ENCODE results near the gene IGSF9B. TPM values are rescaled to one million over a fixed set of nuclear protein-coding genes. Genes with fewer than 3 reads are reported as not detected.

IGSF9B gene
- total and polyA plus RNA-seq, 3 experiments from 2014 or later: 1.4 to 15.2 (median 12.2) TPM

GRCh38 chr11:133934096-133934495 lies 22.7 kb downstream of the IGSF9B start:
- H3K4me1 Mint-ChIP-seq: peaks cover 2 to 8% (median 3%) of the 10 kb centered on the region in 3 donors
- no peaks in the 10 kb centered on the region for H3K27me3 Mint-ChIP-seq
- Histone ChIP-seq H3K9me3 (ENCODE audit: low read length) (no peaks in the 10 kb centered on the region), H3K4me1 (ENCODE audit: insufficient read depth, low read length) (peaks cover 8% of the 10 kb centered on the region), H3K27ac (ENCODE audit: low read depth, low read length) (no peak overlapping the region), H3K36me3 (ENCODE audit: insufficient read depth, low read length) (peaks cover 7% of the 10 kb centered on the region), H3K27me3 (ENCODE audit: insufficient read depth, low read length, poor library complexity, severe bottlenecking) (no peaks in the 10 kb centered on the region), H3K4me3 (ENCODE audit: low read length) (no peak overlapping the region)
- H3K27ac Mint-ChIP-seq: peak overlapping the region in 4 of 8 donors; percentile 27 to 71 (median 49)
- H3K4me3 Mint-ChIP-seq: no peak overlapping the region
- peaks cover 0 to 37% (median 7%) of the 10 kb centered on the region in 3 donors for H3K36me3 Mint-ChIP-seq
- ChIA-PET POLR2A (no interaction called here), CTCF (interaction anchor here (0.9 to 1.3 kb wide), 2 partner anchors 14 to 116 kb away, joined by 3 to 6 read pairs; no protein-coding TSS in a partner anchor)
- no peaks in the 10 kb centered on the region for H3K9me3 Mint-ChIP-seq
- DNase-seq: no peak

GRCh38 chr11:133931449-133932060 lies 25.2 kb downstream of the IGSF9B start:
- H3K4me3 ChIP-seq (ENCODE audit: low read length): no peak overlapping the region
- Mint-ChIP-seq H3K27ac (peak overlapping the region in 2 of 8 donors; percentile 65 to 85), H3K4me1 (peaks cover 16 to 25% (median 20%) of the 10 kb centered on the region in 3 donors), H3K27me3 (no peaks in the 10 kb centered on the region), H3K9me3 (no peaks in the 10 kb centered on the region), H3K4me3 (no peak overlapping the region), H3K36me3 (peaks cover 0 to 25% (median 2%) of the 10 kb centered on the region in 3 donors)
- H3K27me3 ChIP-seq (ENCODE audit: insufficient read depth, low read length, poor library complexity, severe bottlenecking): no peaks in the 10 kb centered on the region
- no peak overlapping the region for H3K27ac ChIP-seq (ENCODE audit: low read depth, low read length)
- POLR2A ChIA-PET: no interaction called here
- no peak for DNase-seq
- H3K36me3 ChIP-seq (ENCODE audit: insufficient read depth, low read length): no peaks in the 10 kb centered on the region
- H3K9me3 ChIP-seq (ENCODE audit: low read length): no peaks in the 10 kb centered on the region
- CTCF ChIA-PET: no interaction called here
- peaks cover 26% of the 10 kb centered on the region for H3K4me1 ChIP-seq (ENCODE audit: insufficient read depth, low read length)

GRCh38 chr11:133930767-133931448 lies 25.9 kb downstream of the IGSF9B start:
- ChIA-PET POLR2A (no interaction called here), CTCF (no interaction called here)
- no peaks in the 10 kb centered on the region for H3K27me3 Mint-ChIP-seq
- Histone ChIP-seq H3K36me3 (ENCODE audit: insufficient read depth, low read length) (no peaks in the 10 kb centered on the region), H3K9me3 (ENCODE audit: low read length) (no peaks in the 10 kb centered on the region), H3K27me3 (ENCODE audit: insufficient read depth, low read length, poor library complexity, severe bottlenecking) (no peaks in the 10 kb centered on the region), H3K4me3 (ENCODE audit: low read length) (no peak overlapping the region), H3K4me1 (ENCODE audit: insufficient read depth, low read length) (peaks cover 26% of the 10 kb centered on the region), H3K27ac (ENCODE audit: low read depth, low read length) (no peak overlapping the region)
- H3K9me3 Mint-ChIP-seq: no peaks in the 10 kb centered on the region
- H3K4me1 Mint-ChIP-seq: peaks cover 16 to 25% (median 20%) of the 10 kb centered on the region in 3 donors
- peaks cover 0 to 21% (median 2%) of the 10 kb centered on the region in 3 donors for H3K36me3 Mint-ChIP-seq
- no peak for DNase-seq
- H3K4me3 Mint-ChIP-seq: no peak overlapping the region
- peak overlapping the region in 1 of 8 donors; percentile 79 for H3K27ac Mint-ChIP-seq

- Mint-ChIP-seq H3K27ac (peak overlapping the region in 3 of 8 donors; percentile 23 to 79 (median 54)), H3K9me3 (no peaks in the 10 kb centered on the region), H3K36me3 (peaks cover 0 to 22% (median 2%) of the 10 kb centered on the region in 3 donors), H3K27me3 (no peaks in the 10 kb centered on the region), H3K4me1 (peaks cover 16 to 25% (median 20%) of the 10 kb centered on the region in 3 donors), H3K4me3 (no peak overlapping the region)
- Histone ChIP-seq H3K36me3 (ENCODE audit: insufficient read depth, low read length) (no peaks in the 10 kb centered on the region), H3K27ac (ENCODE audit: low read depth, low read length) (no peak overlapping the region), H3K27me3 (ENCODE audit: insufficient read depth, low read length, poor library complexity, severe bottlenecking) (no peaks in the 10 kb centered on the region), H3K9me3 (ENCODE audit: low read length) (no peaks in the 10 kb centered on the region), H3K4me1 (ENCODE audit: insufficient read depth, low read length) (peaks cover 26% of the 10 kb centered on the region), H3K4me3 (ENCODE audit: low read length) (no peak overlapping the region)
- ChIA-PET POLR2A (no interaction called here), CTCF (no interaction called here)
- DNase-seq: no peak
Observed at GRCh38 chr11:133930053-133930766, 26.6 kb downstream of the IGSF9B start.

GRCh38 chr11:133929401-133930052 lies 27.2 kb downstream of the IGSF9B start:
- ChIA-PET POLR2A (no interaction called here), CTCF (no interaction called here)
- Histone ChIP-seq H3K9me3 (ENCODE audit: low read length) (no peaks in the 10 kb centered on the region), H3K27me3 (ENCODE audit: insufficient read depth, low read length, poor library complexity, severe bottlenecking) (no peaks in the 10 kb centered on the region), H3K27ac (ENCODE audit: low read depth, low read length) (no peak overlapping the region), H3K4me3 (ENCODE audit: low read length) (no peak overlapping the region), H3K4me1 (ENCODE audit: insufficient read depth, low read length) (peaks cover 26% of the 10 kb centered on the region), H3K36me3 (ENCODE audit: insufficient read depth, low read length) (no peaks in the 10 kb centered on the region)
- DNase-seq: no peak
- Mint-ChIP-seq H3K27ac (peak overlapping the region in 4 of 8 donors; percentile 60 to 87 (median 86)), H3K4me1 (peaks cover 16 to 25% (median 20%) of the 10 kb centered on the region in 3 donors), H3K36me3 (peaks cover 0 to 20% (median 0%) of the 10 kb centered on the region in 3 donors), H3K4me3 (no peak overlapping the region), H3K27me3 (no peaks in the 10 kb centered on the region), H3K9me3 (no peaks in the 10 kb centered on the region)

- peaks cover 0 to 22% (median 0%) of the 10 kb centered on the region in 3 donors for H3K36me3 Mint-ChIP-seq
- POLR2A ChIA-PET: interaction anchor here (1.0 kb wide), 1 partner anchor 8 kb away, joined by 3 read pairs; no protein-coding TSS in a partner anchor
- no peak overlapping the region for H3K27ac ChIP-seq (ENCODE audit: low read depth, low read length)
- H3K4me1 ChIP-seq (ENCODE audit: insufficient read depth, low read length): peaks cover 26% of the 10 kb centered on the region
- H3K9me3 ChIP-seq (ENCODE audit: low read length): no peaks in the 10 kb centered on the region
- no peaks in the 10 kb centered on the region for H3K36me3 ChIP-seq (ENCODE audit: insufficient read depth, low read length)
- H3K4me3 Mint-ChIP-seq: peak overlapping the region in 6 of 7 donors; percentile 32 to 94 (median 86)
- peak overlapping the region; percentile 59 for H3K4me3 ChIP-seq (ENCODE audit: low read length)
- peak overlapping the region; percentile 2 to 87 (median 78) for H3K27ac Mint-ChIP-seq
- no peaks in the 10 kb centered on the region for H3K27me3 ChIP-seq (ENCODE audit: insufficient read depth, low read length, poor library complexity, severe bottlenecking)
- CTCF ChIA-PET: interaction anchor here (1.2 to 2.8 kb wide), 11 partner anchors 11 to 347 kb away, joined by 3 to 31 read pairs (median 8); partner anchors contain the start of genes GLB1L3 and IGSF9B
- H3K4me1 Mint-ChIP-seq: peaks cover 16 to 25% (median 20%) of the 10 kb centered on the region in 3 donors
- no peaks in the 10 kb centered on the region for H3K27me3 Mint-ChIP-seq
- DNase-seq: peak; percentile 14 to 61 (median 43)
- H3K9me3 Mint-ChIP-seq: no peaks in the 10 kb centered on the region
Observed at GRCh38 chr11:133928628-133929059, 28.1 kb downstream of the IGSF9B start.

GRCh38 chr11:133927690-133928627 lies 28.8 kb downstream of the IGSF9B start:
- peak overlapping the region in 6 of 8 donors; percentile 27 to 97 (median 90) for H3K27ac Mint-ChIP-seq

More at GRCh38 chr11:133927690-133928627, 28.8 kb downstream of the IGSF9B start:
- H3K27ac ChIP-seq (ENCODE audit: low read depth, low read length): no peak overlapping the region
- H3K27me3 ChIP-seq (ENCODE audit: insufficient read depth, low read length, poor library complexity, severe bottlenecking): no peaks in the 10 kb centered on the region
- Mint-ChIP-seq H3K9me3 (no peaks in the 10 kb centered on the region), H3K27me3 (no peaks in the 10 kb centered on the region), H3K36me3 (peaks cover 0 to 21% (median 0%) of the 10 kb centered on the region in 3 donors), H3K4me3 (peak overlapping the region; percentile 18 to 94 (median 88)), H3K4me1 (peaks cover 16 to 20% (median 20%) of the 10 kb centered on the region in 3 donors)
- peak; percentile 45 to 73 (median 54) for DNase-seq
- ChIA-PET POLR2A (interaction anchor here (1.0 kb wide), 1 partner anchor 9 kb away, joined by 3 read pairs; no protein-coding TSS in a partner anchor), CTCF (interaction anchor here (0.6 to 2.8 kb wide), 21 partner anchors 11 to 348 kb away, joined by 3 to 31 read pairs (median 4); partner anchors contain the start of genes GLB1L3 and IGSF9B)
- H3K36me3 ChIP-seq (ENCODE audit: insufficient read depth, low read length): no peaks in the 10 kb centered on the region
- H3K9me3 ChIP-seq (ENCODE audit: low read length): no peaks in the 10 kb centered on the region
- peak overlapping the region; percentile 59 for H3K4me3 ChIP-seq (ENCODE audit: low read length)
- peaks cover 26% of the 10 kb centered on the region for H3K4me1 ChIP-seq (ENCODE audit: insufficient read depth, low read length)

Data from CD8-positive, alpha-beta memory T cell (primary cell).